Ureter (tissue), 1 donor: ENCODE data around the gene SNCA. TPM values are rescaled to one million over a fixed set of nuclear protein-coding genes. Genes with fewer than 3 reads are reported as not detected.
A peak's percentile ranks its signal among the peaks of the same experiment; 100 is the strongest.

Experiments
- DNase-seq: peaks from one replicate; pipeline ENCODE4 v3.0.0-alpha.2; 2020; ENCODE audit warnings: low spot score
- total RNA-seq: library from RNA; stranded (reverse); gene quantifications from one replicate; pipeline ENCODE4 v1.2.4, GENCODE V29; 2023
- donor health status: DM: yes; HTN: yes; CAD: no.

SNCA gene
- 5.3 TPM for total RNA-seq

GRCh38 chr4:89836897-89837384 lies at the start of gene SNCA:
Gene SNCA, minus strand, starts transcription at chr4:89837161. Its CDS starts 1,494 bp downstream, at chr4:89835667.
- DNase-seq, result peak; percentile 58

DNA sequence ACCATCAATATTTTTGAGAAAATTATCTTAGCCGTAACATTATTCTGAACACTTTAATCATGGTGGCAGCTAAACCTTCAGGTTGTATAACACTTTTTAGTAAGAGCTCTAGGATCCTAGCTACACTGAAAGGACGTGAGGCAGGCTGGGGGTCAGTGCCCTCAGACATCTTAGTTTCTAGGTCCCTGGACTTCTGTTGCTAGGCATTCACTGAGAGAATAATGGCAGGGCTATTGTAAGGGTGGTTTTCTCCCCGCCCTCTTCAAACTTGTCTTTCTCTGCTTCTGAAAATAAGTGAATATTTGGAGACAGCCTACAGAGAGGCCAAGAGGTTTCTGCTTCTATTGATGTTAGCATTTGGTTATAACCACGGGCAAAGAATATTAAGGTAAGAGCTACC lies 42.3 kb upstream of the SNCA start:
- DNase-seq, result no peak

GRCh38 chr4:89878611-89879010 lies 41.6 kb upstream of the SNCA start:
- DNase-seq, result no peak

DNA sequence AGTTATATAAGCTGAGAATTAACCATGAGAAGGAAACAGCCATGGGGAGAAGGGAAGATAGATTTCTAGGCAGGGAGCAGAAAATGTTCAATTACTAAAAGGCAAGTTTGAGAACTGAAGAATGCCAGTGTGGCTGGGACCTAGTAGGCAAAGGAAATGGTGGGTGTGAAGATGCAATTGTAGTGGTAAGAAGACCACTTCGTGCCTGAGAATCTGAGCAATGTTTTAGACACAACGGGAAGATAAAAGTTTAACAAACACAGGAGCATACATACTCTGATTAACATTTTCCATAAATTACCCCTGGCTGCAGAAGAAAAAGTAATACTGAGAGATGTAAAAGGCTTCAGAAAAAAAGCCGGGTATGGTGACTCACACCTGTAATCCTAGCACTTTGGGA lies 39.6 kb upstream of the SNCA start:
- no peak for DNase-seq

- DNase-seq, result no peak
Measured at GRCh38 chr4:89871211-89871610, 34.2 kb upstream of the SNCA start.

GRCh38 chr4:89868999-89869589 lies 32.1 kb upstream of the SNCA start:
- no peak for DNase-seq

- no peak for DNase-seq
Measured at GRCh38 chr4:89868276-89868675, 31.3 kb upstream of the SNCA start.

GRCh38 chr4:89863533-89863932 lies 26.6 kb upstream of the SNCA start:
- DNase-seq, result no peak

DNA sequence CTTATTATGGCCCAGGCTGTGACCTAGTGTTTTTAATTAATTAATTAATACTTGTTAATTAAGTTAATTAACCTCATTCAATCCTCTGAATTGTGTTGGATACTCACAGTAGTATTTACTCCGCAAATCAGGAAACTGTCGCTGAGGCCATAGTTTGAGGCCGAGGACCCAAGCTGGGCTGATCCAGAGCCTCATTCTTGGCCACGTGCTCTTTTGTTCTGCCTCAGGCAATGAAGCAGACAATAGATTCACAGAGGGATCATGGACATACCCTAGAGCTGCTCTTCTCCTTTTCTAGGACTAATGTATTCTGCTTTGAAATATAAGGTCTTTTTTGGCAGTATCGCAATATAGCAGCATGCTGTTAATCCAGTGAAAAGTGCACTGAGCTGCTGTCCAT lies 24.0 kb upstream of the SNCA start:
- no peak for DNase-seq

DNA sequence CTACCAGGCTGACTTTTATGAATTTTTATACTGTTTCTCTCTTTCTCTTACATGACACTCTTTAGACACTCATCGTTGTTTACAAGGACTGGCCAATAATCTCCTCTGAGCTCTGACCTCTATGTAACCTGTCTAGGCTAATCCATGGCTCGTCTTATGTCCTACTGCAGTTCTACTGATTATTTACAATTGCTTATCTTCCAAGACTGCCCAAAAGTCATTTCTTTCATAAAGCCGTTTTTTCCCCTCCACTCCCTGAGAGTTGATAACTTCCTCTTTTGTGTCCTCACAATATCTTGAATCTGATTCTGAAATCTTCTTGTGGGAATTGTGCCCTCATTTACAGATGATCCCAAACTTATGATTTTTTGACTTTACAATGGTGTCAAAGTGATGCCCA lies 18.3 kb upstream of the SNCA start:
- DNase-seq, result no peak

DNA sequence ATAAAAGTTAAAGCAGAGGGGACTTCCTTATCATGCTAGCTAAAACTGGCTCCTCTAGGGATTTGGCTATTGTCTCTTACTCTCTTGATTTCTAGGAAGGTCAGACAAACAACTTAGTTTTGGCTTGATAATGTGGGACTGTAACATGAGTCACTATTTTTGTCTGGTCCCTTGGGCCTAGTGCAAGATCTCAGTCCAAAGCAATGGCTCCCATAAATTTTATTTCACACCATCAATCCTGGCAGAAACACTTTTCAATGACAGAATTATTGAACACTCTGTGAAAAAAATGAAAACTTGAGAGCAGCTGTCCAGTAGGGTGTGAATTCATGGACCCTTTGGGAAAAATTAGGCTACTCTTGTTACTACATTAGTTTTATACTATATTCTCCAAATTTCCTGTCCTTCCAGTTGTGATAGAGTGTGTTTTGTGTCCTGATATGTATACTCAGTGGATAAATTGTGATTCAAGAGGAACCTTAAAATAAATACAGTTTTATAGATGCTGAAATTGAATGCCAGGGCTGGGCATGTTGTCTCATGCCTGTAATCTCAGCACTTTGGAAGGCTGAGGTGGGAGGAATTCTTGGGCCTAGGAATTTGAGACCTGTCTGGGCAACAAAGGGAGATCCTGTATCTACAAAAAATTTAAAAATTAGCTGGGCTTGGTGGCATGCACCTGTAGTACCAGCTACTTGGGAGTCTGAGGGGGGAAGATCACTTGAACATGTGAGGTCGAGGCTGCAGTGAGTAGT lies 10.8 kb upstream of the SNCA start:
- DNase-seq, result no peak

GRCh38 chr4:89839558-89839957 lies 2.6 kb upstream of the SNCA start:
- DNase-seq, result no peak

DNA sequence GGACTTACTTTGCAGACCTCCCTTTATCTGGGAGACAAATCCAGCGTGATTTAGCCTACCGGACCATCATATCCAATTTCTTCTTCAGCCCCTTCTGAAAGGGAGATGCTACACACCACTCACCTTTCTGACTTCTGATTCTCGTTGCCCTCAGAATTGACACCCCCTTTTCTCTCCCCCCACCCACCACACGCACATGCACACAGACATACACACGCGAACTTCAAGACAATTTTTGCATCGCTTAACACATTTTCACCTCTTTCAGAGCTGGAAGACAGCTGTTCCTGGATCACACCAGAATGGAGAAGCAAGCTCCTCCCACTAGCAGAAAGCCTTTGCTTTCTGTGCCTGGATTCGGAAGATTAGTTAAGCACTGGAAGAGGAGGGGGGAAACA lies 1.0 kb upstream of the SNCA start:
- DNase-seq, result no peak

- no peak for DNase-seq
Measured at GRCh38 chr4:89837385-89837992, 528 bp upstream of the SNCA start.

- DNase-seq, result no peak
Measured at GRCh38 chr4:89836031-89836745, 773 bp downstream of the SNCA start.

DNA sequence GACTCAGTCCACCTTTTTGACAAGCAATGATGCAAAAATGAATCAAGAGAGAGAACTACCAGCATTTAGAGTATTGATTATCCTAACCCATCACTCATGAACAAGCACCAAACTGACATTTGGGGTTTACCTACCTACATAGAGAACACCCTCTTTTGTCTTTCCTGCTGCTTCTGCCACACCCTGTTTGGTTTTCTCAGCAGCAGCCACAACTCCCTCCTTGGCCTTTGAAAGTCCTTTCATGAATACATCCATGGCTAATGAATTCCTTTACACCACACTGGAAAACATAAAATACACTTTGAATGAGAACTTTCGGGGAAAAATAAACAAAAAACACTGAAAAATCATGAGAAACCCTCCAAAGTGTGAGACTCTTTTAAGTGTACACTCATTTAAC lies 1.5 kb downstream of the SNCA start:
- no peak for DNase-seq

DNA sequence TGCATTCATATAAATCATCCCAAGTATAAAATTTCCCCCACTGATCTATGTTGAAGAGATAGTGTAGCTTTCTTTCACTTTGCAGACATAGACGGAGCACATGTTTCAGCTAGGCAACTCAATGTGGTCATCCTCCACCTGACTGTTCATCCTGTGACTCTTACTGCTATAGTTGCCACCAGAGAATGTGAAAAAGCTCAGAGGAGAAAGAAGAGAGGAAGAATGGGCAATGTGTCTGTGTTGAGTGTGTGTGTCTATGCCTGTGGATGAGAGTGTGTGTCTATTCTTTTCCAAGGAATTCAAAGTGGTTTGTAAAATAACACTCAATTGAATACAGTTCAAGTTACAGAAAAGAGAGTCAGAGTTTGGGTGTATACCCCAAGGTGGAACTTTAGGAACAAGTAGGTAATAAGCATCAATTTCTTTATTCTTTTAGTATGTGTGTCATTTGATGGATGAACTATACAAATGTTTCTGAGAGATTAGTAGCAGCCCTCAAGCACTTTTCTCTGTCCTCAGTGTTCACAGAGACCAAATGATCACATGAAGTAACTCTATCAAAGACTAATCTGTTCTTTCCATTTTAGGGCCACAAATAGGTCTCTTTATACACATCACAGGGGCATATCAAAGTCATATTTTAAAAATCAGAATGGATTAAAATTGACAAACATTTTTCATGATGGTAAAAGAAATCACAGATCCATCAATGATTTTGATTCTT lies 2.3 kb downstream of the SNCA start:
- no peak for DNase-seq

- no peak for DNase-seq
Measured at GRCh38 chr4:89829470-89830138, 7.4 kb downstream of the SNCA start.

GRCh38 chr4:89823416-89823815 lies 13.5 kb downstream of the SNCA start:
- no peak for DNase-seq

DNA sequence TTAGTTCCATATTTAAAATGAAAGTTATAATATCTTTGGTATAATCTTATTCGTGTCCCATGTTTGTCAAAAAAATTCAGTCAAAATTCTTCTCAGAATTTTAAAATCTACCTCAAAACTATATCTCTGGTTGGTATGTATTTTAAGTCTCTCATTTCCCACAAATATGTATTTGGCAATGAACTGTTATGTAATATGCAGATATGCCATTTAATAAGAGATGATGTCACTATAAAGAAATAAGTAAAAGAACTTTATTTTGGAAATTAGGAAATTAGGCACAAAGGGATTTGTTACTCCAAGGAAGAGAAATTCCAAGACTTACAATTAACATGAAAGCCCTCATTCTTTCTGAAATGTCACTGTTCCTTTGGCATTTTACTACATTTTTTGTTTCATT lies 15.3 kb downstream of the SNCA start:
- DNase-seq, result no peak

- no peak for DNase-seq
Measured at GRCh38 chr4:89820010-89820409, 17.0 kb downstream of the SNCA start.
